ENCODE results near the gene IGFLR1.

DNA sequence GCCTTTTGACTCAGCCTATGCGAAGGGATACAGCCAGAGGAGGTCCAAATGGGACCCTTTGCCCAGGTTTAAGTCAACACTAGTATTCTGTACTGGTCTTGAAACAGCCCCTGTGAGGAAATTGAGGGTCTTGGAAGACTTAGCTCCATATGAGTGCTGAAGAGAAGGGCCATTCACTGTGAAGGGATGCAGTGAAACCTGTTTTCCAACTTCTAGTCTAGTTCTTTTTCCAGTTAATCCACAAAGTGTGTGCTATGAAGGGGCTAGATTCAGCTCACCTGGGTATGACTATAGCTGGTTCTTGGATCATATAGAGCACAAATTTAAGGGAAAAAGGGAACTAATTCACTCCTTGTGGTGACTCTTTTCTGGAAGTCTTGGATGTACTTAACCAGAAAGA is 33.9 kb downstream of the IGFLR1 start:
- TF ChIP-seq, protein P1, sequence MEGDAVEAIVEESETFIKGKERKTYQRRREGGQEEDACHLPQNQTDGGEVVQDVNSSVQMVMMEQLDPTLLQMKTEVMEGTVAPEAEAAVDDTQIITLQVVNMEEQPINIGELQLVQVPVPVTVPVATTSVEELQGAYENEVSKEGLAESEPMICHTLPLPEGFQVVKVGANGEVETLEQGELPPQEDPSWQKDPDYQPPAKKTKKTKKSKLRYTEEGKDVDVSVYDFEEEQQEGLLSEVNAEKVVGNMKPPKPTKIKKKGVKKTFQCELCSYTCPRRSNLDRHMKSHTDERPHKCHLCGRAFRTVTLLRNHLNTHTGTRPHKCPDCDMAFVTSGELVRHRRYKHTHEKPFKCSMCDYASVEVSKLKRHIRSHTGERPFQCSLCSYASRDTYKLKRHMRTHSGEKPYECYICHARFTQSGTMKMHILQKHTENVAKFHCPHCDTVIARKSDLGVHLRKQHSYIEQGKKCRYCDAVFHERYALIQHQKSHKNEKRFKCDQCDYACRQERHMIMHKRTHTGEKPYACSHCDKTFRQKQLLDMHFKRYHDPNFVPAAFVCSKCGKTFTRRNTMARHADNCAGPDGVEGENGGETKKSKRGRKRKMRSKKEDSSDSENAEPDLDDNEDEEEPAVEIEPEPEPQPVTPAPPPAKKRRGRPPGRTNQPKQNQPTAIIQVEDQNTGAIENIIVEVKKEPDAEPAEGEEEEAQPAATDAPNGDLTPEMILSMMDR (IDR thresholded peaks at IDR 0.05), result no peak
- TF ChIP-seq ZFX (IDR thresholded peaks at IDR 0.05; ENCODE audit: borderline replicate concordance), result no peak

All from 22Rv1 (cell line).